NCI-H146 treated with DMSO at 0.1 percent for 48 hours (cell line): ENCODE data around the gene SMO.
A peak's percentile ranks its signal among the peaks of the same experiment; 100 is the strongest.
"Not testable (repeated sequence)": the region's sequence is repeated elsewhere in the genome, so short reads cannot be mapped to it uniquely, and the experiment has no call there.

Source experiments
- DNase-seq: peaks from one replicate; lab custom pipeline; 2025; ENCODE audit not compliant: unreplicated experiment; lab: John Stamatoyannopoulos, UW

Gene SMO

DNA sequence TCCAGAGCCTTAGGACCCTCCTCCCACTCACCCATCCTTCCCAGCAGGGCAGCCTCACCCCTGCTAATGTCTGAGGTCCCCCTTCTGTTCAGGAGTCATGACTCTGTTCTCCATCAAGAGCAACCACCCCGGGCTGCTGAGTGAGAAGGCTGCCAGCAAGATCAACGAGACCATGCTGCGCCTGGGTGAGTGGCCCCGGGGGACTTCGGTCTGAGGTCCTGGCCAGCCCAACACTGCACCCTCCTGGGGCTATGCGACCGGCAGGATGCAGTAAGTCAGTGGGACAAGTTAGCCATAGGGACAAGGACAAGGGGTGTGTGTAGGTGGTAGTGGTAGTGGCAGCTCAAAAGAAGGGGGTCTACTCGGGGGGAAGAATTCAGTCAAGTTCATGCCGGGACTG, 20.2 kb downstream of the SMO start:
- no peak for DNase-seq

DNA sequence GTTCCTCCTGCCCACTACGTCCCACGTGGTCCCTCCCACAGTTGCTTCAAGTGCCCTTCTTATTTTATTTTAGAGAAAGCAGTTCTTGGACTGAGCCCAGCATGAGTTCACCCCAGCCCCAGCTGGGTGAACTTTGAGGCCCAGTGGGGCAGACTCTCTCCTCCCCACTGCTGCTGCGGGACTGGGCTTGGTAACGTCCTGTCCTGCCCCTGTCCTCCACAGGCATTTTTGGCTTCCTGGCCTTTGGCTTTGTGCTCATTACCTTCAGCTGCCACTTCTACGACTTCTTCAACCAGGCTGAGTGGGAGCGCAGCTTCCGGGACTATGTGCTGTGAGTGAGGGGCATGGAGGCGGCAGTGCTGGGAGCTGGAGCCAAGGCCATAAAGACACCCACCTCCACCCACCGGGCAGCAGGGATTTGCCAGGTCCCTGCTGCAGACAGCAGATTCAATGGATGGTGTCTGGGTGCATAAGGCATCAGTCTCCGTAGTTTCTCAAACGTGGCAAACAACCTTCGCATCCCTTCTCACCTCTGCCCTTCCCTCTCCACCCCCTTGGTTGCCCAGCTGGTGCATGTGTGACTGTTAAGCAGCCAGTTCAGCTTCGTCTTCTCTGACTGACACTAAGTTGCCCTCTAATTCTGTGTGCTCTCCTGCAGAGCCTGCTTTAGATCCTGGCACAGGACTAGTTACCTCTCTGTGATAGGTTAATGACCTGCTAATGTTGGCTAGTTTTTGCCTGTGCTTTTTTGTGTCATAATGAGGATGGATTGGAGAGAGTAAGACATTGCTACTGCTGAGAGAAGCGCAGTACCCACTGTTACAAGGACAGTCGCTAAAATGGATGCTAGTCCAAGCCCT, 20.9 kb downstream of the SMO start:
- DNase-seq, result no peak

DNA sequence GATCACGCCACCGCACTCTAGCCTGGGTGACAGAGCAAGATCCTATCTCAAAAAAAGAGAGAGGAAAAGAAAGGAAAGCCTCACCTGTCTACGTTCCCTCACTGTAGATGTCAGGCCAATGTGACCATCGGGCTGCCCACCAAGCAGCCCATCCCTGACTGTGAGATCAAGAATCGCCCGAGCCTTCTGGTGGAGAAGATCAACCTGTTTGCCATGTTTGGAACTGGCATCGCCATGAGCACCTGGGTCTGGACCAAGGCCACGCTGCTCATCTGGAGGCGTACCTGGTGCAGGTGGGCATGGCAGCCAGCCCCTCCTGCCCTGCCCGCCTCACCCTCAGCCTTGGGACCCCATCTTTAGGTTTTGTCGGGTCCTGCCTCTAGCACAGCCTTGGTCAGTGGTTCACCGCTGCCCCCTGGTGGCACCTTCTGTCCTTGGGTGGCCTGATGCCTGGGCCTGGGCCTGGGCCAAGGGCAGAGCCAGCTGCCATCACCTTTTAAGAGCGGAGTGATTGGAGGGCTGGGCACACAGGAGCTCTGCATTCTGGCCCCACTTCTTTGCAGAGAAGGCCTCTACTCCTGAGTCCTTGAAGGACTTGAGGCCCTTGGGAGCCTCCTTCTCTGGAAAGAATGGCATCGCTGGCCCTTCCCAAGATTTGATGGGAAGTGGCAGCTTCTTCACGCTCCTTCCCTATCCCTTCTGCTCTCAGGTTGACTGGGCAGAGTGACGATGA, 22.0 kb downstream of the SMO start:
- DNase-seq, result peak; percentile 23

DNA sequence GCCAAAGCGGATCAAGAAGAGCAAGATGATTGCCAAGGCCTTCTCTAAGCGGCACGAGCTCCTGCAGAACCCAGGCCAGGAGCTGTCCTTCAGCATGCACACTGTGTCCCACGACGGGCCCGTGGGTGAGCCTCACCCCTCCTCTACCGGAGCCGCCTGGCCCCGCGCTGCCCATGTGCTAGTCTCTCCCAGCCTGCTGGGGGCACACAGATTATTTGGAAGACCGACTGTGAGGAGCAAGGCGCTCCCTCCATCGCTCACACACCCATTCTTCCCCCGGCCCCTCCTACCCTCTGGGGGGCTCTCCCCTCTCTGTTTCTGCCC, 22.5 kb downstream of the SMO start:
- no peak for DNase-seq

DNA sequence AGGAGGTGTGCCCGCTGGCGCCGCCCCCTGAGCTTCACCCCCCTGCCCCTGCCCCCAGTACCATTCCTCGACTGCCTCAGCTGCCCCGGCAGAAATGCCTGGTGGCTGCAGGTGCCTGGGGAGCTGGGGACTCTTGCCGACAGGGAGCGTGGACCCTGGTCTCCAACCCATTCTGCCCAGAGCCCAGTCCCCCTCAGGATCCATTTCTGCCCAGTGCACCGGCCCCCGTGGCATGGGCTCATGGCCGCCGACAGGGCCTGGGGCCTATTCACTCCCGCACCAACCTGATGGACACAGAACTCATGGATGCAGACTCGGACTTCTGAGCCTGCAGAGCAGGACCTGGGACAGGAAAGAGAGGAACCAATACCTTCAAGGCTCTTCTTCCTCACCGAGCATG, 23.7 kb downstream of the SMO start:
- no peak for DNase-seq

DNA sequence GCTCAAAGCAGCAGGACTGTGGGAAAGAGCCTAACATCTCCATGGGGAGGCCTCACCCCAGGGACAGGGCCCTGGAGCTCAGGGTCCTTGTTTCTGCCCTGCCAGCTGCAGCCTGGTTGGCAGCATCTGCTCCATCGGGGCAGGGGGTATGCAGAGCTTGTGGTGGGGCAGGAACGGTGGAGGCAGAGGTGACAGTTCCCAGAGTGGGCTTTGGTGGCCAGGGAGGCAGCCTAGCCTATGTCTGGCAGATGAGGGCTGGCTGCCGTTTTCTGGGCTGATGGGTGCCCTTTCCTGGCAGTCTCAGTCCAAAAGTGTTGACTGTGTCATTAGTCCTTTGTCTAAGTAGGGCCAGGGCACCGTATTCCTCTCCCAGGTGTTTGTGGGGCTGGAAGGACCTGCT, 24.2 kb downstream of the SMO start:
- no peak for DNase-seq

DNA sequence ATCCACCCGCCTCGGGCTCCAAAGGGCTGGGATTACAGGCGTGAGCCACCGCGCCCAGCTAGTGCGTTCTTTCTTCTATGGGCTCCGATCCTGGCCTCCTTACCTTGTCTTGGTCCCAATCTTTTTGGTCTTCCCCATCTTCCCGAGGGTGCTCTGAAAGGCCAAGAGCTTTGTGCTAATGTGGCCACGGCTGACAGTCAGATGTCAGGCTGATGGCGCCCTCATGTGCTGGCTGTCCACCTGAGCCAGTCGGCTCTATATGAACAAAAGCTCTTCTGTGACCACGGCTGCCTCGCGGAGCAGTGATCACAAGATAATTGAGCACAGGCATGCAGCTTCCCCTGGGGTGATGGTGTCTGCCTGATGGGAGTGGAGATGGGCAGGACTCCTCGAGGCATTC, 25.4 kb downstream of the SMO start:
- DNase-seq, result peak; percentile 63

DNA sequence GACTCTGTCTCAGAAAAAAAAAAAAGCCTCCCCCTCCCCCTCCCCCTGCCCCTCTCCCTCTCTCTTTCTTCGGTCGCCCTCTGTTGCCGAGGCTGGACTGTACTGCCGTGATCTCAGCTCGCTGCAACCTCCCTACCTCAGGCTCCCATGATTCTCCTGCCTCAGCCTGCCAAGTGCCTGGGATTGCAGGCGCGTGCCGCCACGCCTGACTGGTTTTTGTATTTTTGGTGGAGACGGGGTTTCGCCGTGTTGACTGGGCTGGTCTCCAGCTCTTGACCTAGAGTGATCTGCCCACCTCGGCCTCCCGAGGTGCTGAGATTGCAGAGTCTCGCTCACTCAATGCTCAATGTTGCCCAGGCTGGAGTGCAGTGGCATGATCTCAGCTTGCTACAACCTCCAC, 27.3 kb downstream of the SMO start:
- DNase-seq, result not testable (repeated sequence)

DNA sequence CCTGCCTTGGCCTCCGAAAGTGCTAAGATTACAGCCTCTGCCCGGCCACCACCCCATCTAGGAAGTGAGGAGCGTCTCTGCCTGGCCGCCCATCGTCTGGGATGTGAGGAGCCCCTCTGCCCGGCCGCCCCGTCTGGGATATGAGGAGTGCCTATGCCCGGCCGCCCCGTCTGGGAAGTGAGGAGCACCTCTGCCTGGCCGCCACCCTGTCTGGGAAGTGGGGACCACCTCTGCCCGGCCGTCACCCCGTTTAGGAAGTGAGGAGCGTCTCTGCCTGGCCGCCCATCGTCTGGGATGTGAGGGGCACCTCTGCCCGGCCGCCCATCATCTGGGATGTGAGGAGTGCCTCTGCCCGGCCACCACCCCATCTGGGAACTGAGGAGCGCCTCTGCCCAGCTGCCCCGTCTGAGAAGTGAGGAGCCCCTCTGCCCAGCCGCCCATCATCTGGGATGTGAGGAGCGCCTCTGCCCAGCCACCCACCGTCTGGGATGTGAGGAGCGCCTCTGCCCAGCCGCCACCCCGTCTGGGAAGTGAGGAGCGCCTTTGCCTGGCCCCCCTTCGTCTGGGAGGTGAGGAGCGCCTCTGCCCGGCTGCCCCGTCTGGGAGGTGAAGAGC, 27.8 kb downstream of the SMO start:
- not testable (repeated sequence) for DNase-seq

DNA sequence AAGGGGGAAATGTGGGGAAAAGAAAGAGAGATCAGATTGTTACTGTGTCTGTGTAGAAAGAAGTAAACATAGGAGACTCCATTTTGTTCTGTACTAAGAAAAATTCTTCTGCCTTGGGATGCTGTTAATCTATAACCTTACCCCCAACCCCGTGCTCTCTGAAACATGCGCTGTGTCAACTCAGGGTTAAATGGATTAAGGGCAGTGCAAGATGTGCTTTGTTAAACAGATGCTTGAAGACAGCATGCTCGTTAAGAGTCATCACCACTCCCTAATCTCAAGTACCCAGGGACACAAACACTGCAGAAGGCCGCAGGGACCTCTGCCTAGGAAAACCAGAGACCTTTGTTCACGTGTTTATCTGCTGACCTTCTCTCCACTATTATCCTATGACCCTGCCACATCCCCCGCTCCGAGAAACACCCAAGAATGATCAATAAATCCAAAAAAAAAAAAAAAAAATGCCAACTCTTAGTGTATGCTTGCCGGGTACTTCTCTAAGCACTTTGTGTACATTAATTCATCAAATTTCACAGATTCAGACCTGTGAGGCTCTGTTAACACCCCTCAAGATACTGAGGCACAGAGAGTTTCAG, 28.5 kb downstream of the SMO start:
- not testable (repeated sequence) for DNase-seq

DNA sequence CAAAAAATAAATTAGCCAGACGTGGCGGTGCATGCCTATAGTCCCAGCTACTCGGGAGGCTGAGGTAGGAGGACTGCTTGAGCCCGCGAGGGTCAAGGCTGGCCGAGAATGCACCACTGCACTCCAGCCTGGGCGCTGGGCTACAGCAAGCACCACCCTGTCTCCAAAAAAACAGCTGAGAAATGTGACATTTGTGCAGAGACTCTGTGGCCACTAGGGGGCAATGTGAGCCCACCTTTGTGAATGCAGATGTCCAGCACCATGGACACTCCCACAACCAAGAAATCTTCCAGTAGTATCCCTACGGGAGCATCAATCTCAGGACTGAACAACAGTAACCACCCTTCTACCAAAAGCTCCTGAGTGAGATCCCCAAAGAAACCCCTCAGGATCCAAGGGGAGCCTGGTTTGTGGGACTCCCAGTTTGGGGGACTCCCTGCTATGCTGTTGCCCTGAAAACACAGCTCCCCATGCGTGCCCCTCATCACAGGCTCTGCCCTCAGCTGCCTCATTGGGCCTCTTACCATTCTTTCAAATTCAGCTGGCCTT, 30.2 kb downstream of the SMO start:
- DNase-seq, result peak; percentile 74

DNA sequence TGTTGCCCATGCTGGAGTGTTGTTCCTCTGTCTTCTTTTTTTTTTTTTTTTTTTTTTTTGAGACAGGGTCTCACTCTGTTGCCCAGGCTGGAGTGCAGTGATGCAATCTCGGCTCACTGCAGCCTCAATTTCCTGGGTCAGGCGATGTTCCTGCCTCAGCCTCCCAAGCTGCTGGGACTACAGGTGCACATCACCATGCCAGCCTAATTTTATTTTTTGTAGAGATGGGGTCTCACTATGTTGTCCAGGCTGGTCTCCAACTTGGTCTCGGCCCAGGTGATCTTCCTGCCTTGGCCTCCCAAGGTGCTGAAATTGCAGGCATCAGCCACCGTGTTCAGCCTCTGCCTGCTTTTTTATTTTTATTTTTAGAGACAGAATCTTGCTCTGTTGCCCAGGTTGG, 30.7 kb downstream of the SMO start:
- DNase-seq, result not testable (repeated sequence)

DNA sequence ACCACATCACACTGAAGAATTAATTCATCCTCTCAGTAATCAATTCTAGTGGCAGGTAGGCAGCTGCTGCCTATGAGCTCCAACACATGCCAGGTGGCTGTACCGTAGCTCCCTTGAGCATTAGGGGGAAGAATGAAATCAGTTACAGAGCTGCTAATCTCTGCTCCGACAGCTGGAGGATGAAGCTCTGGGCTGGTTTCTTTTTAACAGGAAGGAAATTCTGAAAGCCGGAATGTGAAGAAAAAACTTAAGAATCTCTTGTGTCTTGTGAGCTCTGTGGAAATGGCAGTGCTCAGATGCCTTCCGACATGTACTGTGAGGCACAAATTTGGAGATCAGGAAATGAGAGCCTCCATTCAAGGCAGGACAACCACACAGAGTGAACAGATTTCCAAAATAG, 33.6 kb downstream of the SMO start:
- DNase-seq, result peak; percentile 50

DNA sequence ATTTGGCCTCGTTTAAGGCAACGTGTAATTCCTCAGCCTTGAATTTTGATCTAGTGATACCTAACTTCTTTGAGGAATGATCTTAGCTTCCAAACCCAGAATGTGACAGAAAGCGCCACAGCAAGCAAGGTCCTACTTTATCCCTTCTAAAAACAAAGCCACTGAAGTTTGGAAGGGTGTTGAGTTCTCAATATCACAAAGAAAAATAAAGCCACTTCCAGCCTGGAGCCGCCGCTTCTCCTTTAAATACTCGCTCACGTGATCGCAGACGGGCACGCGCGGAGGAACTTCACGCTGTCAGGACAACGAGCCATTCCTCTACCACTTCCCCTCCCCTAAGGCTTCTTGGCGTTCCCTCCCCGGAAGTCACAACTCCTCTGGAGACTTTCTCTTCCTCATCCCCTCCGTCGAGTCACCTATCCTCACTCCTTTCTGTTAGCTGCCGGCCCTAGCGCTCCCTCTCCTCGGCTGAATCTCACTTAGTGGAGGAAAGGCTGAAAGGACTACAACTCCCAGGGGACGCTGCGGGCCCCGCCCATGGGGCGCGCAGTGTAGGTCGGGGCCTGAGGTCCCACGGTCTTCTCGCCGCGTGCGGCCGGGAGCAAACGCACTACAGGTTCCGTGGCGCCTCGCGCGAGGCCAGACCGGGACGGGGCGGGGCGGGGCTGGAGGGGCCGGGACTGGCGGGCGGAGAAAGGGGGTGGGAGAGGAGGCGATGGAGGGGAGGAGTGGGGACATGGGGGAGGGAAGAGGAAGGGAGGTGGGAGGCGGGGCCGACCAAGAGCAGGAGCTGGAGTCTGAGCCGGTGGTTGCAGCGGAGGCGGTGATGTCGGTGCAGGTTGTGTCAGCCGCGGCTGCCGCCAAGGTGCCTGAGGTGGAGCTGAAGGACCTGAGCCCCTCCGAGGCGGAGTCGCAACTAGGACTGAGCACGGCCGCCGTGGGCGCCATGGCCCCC, 36.1 kb downstream of the SMO start, which contains the start of gene AHCYL2:
TSS of gene AHCYL2 (plus strand) at position 780 of the 955 bp plus-strand sequence.
- peak; percentile 97 for DNase-seq

DNA sequence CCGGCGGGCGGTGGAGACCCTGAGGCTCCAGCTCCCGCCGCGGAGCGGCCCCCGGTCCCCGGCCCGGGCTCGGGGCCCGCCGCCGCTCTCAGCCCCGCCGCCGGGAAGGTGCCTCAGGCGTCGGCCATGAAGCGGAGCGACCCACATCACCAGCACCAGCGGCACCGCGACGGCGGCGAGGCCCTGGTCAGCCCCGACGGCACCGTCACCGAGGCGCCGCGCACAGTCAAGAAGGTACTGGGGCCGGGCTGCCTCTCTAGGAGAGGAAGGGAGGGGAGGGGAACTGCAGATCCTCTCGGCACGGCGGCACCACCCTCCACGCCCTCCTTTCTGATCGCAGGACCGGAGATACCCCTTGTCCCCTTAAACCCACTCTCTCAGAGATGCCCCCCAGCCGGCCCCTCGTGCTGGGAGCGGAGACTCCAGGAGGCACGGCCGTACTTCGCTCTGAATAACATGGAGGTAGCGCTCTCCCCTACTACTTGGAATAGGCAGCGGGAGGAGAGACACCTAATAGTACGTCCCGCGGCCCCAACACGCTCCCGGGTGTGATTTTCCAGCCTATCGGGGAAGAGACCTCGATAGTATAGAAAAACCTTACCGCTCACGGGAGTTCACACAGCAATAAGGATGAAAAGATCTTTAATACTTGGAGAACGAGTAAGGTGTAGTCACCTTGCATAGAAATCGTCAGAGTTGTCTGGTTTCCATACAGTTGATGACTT, 36.9 kb downstream of the SMO start:
- DNase-seq, result peak; percentile 44

DNA sequence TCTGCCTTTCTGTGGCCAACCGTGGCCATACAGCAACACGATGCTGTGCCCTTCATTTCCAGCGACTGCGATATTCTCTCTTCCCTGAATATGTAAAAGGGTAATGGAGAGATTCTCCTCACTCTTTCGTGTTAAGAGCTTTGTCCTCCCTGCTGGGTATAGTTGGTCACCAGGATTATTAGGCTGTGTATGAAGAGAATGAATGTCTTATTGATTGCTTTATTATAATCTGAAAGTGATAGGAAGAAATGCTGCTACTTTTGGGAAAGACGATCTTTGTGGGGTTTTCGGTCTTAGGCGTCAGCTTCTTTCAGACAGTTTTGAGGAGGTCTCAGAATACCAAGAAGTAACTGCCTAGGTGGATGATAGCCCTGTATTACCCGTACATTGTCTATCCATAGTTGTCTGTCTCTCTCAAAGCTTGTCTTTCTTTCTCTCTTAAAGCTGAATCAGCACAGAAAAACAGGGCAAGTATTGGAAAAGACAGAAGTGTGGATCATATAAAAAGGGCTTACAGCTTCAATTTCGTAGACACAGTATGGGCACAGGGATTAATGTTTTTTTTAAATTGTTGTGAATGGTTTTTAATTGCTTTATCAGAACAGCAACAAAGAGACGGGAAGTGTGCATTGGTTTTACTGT, 37.6 kb downstream of the SMO start:
- DNase-seq, result no peak

DNA sequence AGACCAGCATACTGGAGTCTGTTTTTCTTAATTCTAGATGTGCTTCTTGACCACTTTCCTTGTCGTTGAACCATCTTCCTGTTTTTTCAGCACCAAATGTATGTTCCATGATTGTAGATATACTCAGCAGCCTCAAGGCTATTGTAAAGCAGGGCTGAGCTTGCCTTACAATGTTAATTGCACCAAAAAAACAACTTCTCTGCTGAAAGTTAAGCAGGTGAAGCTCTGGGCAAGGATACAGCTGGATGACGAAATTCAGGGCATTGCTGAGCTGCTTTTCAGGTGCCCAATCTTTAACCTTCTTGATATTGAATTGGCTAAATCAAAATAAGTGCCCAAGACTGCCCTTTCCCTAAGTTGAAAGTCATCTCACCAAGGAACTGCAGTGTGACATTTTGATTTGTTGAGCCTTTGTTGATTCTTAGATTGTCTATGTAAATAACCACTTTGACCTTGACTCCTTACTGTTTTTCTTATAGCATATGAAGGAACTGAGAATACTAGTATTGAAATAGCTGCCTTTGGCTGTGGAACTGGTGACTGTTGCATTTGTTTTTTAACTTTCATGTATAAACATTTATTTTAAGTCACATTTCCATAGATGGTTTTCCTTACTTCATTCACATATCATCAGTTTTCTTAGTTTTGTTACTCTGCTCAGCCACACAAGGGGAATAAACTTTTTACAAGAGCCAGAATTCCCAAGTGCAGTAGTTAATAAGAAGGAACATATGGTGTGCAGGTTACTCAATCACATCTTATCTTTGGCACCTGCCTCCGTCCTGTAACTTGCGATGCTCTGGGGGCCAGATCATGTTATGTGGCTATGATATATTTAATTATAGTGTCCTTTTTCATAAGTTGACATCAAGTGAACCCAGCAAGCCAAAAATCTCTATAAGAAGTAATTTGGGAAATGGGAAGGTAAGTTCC, 39.5 kb downstream of the SMO start:
- no peak for DNase-seq

DNA sequence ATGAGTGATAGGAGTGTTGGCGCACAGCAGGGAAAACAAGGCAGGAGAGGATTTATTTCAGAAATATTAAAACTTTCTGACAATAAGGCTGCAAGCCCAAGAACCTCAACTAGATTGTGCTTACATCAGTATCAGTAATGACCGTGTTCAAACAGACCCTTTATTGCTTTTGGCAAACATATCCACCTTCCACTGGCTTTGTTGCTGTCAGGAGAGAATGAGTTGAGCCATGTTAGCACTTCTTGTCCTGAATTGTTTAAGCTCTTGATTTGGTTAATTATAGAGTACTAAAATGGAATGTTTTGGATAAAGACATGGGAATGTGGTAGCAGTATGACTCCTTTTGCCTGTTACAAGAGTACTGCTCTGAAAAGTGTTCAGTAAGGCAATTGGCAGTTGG, 40.2 kb downstream of the SMO start:
- no peak for DNase-seq
